ENCODE measurements around the gene TMEM151B. TPM values are rescaled to one million over a fixed set of nuclear protein-coding genes. Genes with fewer than 3 reads are reported as not detected.

Gene TMEM151B
- total and polyA plus RNA-seq, 11 donors = 0.21 to 5.3 (median 0.45) TPM; not detected in 4

DNA sequence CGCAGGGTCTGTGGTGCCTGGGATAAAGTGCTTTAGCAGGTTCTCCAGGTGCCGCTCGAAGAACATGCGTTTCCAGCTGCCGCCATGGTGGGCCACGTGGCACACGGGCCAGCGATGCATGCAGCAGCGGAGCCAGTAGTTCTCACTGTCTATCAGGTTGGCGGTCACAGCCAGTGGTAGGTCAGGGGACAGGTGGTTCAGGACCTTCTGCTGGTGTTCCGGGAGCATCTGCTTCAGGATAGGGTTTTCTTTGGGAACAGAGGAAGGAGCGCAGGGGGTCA is 16.0 kb downstream of the TMEM151B start:
- DNase-seq = no peak
- intact Hi-C loops (cut with DNase I) = no loop called here
- H3K27ac ChIP-seq = no peak overlapping the region
- no peak for TF ChIP-seq POLR2A (IDR thresholded peaks at IDR 0.05)
- TF ChIP-seq, protein P1, sequence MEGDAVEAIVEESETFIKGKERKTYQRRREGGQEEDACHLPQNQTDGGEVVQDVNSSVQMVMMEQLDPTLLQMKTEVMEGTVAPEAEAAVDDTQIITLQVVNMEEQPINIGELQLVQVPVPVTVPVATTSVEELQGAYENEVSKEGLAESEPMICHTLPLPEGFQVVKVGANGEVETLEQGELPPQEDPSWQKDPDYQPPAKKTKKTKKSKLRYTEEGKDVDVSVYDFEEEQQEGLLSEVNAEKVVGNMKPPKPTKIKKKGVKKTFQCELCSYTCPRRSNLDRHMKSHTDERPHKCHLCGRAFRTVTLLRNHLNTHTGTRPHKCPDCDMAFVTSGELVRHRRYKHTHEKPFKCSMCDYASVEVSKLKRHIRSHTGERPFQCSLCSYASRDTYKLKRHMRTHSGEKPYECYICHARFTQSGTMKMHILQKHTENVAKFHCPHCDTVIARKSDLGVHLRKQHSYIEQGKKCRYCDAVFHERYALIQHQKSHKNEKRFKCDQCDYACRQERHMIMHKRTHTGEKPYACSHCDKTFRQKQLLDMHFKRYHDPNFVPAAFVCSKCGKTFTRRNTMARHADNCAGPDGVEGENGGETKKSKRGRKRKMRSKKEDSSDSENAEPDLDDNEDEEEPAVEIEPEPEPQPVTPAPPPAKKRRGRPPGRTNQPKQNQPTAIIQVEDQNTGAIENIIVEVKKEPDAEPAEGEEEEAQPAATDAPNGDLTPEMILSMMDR (IDR thresholded peaks at IDR 0.05) = no peak
- 86 to 94% (median 89%) methylated on average over 10 to 12 of the region's 12 CpGs for WGBS, 4 donors
- H3K36me3 ChIP-seq = no peaks in the 10 kb centered on the region
- peaks cover 8 to 70% (median 30%) of the 10 kb centered on the region in 9 donors for H3K27me3 ChIP-seq
- H3K4me1 ChIP-seq = no peaks in the 10 kb centered on the region
- no peak for ATAC-seq
- H3K9me3 ChIP-seq = no peaks in the 10 kb centered on the region
- H3K4me3 ChIP-seq = no peak overlapping the region

DNA sequence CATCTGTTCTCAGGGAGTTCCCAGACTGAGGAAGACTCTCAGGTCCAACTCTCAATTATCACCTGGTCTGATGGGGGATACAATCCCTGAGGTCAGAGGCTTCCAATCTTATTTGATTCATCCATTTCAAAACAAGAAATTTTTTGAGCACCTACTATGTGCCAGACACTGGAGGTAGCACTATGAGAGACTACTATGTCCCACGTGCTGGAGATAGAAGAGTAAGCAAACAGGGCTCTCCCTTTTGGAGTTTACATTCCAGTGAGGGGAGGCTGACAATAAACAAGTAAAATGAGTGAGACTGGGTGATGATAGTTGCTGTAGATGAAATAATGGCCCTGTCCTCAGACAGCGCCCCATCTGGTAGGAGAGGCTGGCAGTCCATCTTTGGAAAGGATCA is 16.5 kb downstream of the TMEM151B start:
- Histone ChIP-seq H3K4me1 (no peaks in the 10 kb centered on the region), H3K4me3 (no peak overlapping the region), H3K9me3 (no peaks in the 10 kb centered on the region), H3K27me3 (peaks cover 12 to 75% (median 30%) of the 10 kb centered on the region in 9 donors), H3K27ac (no peak overlapping the region), H3K36me3 (no peaks in the 10 kb centered on the region)
- TF ChIP-seq, protein P1 (IDR thresholded peaks at IDR 0.05) = no peak
- TF ChIP-seq POLR2A (IDR thresholded peaks at IDR 0.05) = no peak
- 37 to 55% (median 51%) methylated on average over 2 of the region's 2 CpGs for WGBS, 4 donors
- ATAC-seq = no peak
- DNase-seq = no peak
- intact Hi-C loops (cut with DNase I) = no loop called here

DNA sequence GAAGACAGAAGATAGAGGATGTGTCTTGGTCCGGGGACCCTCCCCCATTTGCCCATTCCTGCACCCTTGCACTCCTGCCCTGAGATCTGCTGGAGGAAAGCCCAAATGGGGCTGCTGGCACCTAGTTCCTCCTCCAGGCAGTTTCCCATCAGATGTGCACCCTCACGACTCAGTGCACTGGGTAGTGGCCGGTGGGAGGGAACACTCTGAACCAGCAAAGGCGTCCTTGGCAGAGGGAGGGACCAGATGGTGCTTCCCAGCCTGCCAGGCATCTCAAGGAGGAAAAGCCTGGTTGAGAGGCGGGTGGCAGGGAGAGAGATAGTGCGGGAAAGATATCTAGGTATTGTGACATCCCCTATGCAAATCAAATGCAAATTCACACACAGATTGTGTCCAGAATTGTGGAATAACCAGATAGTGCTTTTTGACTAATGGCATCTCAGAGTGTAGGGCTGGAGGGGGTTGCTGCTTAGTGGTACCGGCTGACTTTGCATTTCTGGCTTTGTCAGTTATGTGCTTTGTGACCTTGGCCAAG is 19.5 kb downstream of the TMEM151B start:
- TF ChIP-seq, protein P1 (IDR thresholded peaks at IDR 0.05) = no peak
- TF ChIP-seq POLR2A (IDR thresholded peaks at IDR 0.05) = no peak
- H3K27ac ChIP-seq = no peak overlapping the region
- DNase-seq (no peak), ATAC-seq (no peak)
- H3K4me1 ChIP-seq = no peaks in the 10 kb centered on the region
- WGBS, 4 donors = 38 to 50% (median 49%) methylated on average over 7 of the region's 7 CpGs
- intact Hi-C loops (cut with DNase I) = no loop called here
- H3K27me3 ChIP-seq = peaks cover 17 to 92% (median 48%) of the 10 kb centered on the region in 9 donors
- no peaks in the 10 kb centered on the region for H3K9me3 ChIP-seq
- no peak overlapping the region for H3K4me3 ChIP-seq
- H3K36me3 ChIP-seq = no peaks in the 10 kb centered on the region

DNA sequence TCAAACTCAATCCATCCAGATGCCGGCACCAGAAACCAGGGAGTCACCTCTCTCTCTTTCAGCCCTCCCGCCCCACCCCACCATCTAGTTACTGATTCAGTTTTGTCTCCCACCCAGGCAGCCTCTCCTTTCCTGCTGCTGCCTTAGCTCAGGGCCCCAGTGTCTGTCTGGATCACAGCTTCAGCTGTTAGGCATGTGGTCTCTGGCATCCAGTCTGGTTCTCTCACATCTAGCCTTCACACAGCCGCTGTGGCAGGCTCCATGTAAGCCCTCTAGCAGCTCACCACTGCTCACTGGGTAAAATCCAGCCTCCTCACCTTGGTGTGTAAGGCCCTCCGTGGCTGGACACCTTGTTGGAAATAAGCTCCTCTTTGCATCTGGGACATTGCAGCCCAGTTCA is 21.6 kb downstream of the TMEM151B start:
- H3K36me3 ChIP-seq = no peaks in the 10 kb centered on the region
- ATAC-seq (no peak), DNase-seq (no peak)
- no peak overlapping the region for H3K4me3 ChIP-seq
- no peaks in the 10 kb centered on the region for H3K9me3 ChIP-seq
- H3K4me1 ChIP-seq = peaks cover 0 to 5% (median under 1%) of the 10 kb centered on the region in 12 donors
- intact Hi-C loops (cut with DNase I) = no loop called here
- 67 to 75% (median 70%) methylated on average over 4 of the region's 4 CpGs for WGBS, 4 donors
- no peak overlapping the region for H3K27ac ChIP-seq
- peaks cover 23 to 94% (median 62%) of the 10 kb centered on the region in 9 donors for H3K27me3 ChIP-seq
- TF ChIP-seq, protein P1 (IDR thresholded peaks at IDR 0.05) = no peak
- no peak for TF ChIP-seq POLR2A (IDR thresholded peaks at IDR 0.05)
